CD4-positive, alpha-beta T cell treated with Interleukin-15 for 4 hours (primary cell): ENCODE data around the gene CYP4Z1.
"Not testable (repeated sequence)": the region's sequence is repeated elsewhere in the genome, so short reads cannot be mapped to it uniquely, and the experiment has no call there.

Experiments
- DNase-seq: peaks from one replicate; pipeline ENCODE4 v3.0.0-alpha.2; 2020; ENCODE audit warnings: low spot score

The CYP4Z1 gene

DNA sequence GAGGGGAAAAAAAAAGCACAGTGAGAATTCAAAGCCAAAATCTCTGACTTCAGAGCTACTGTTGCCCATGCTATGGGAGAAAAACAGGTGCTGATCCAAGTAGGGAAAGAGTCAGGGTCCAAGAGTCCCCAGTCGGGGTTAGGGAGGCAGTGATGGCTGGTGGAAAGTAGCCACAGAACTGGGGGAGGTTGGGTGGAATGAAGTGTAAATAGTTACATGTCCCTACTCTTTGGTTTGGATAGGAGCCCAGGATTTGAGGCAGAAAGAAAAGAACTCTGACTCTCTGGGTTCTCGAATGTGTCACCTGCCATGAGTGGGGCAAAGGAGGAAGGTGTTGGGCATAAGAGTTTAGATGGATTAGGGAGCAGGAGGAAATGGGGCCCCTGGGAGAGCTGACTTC, 61.8 kb downstream of the CYP4Z1 start:
- not testable (repeated sequence) for DNase-seq

DNA sequence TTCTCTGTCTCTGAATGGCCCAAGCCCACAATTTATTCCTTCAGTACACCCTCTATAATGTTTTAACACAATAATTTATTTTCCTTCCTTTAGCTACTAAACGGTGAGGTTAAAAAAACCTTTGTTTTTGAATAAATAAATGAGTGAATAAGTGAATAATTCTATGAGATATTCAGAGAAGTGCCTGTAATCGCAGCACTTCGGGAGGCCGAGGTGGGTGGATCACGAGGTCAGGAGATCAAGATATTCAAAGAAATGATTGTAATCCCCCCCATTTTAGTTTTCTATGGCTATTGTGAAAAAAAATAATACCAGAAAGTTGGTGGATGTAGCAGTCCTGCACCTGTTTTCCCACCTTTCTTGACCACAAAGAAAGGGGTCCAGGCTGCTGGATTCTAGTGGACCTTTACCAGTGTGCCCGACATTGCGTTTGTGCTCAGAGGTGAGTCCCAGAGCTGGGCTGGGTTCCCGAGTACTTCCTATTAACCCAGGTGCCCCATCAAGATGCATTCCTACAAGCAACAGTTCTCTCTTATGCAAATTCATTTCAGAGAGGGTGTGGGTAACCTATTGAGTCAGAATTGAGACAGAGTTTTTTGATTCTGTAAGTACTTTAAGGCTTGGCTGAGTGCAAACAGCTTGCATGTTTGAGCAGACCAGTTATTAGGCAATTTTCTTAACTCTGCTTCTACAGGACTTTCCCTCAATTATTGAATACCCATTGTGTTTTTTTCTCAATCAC, 62.6 kb downstream of the CYP4Z1 start:
- DNase-seq = not testable (repeated sequence)

DNA sequence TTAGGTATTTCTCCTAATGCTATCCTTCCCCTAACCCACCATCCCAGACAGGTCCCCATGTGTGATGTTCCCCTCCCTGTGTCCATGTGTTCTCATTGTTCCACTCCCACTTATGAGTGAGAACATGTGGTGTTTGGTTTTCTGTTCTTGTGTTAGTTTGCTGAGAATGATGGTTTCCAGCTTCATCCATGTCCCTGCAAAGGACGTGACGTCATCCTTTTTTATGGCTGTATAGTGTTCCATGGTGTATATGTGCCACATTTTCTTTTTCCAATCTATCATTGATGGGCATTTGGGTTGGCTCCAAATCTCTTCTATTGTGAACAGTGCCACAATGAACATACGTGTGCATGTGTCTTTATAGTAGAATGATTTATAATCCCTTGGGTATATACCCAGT, 65.6 kb downstream of the CYP4Z1 start:
- DNase-seq = not testable (repeated sequence)

DNA sequence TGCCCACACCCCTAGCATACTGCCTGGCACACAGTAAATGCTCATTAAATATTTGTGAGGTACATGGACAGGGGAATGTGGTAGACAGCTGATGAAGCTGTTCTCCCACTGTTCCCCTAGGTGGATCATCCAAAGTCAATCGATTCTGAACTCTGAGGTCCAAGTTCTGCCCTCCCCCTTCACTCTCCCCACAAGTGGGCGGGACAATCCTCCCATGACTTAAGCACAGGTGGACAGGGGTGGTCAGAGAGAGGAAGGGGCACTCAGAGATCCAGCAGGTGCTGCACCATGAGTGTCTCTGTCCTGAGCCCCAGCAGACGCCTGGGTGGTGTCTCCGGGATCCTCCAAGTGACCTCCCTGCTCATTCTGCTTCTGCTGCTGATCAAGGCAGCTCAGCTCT, 70.2 kb downstream of the CYP4Z1 start, which contains the start of gene CYP4A22:
Gene CYP4A22, plus strand, starts transcription at position 244 of the 400 bp plus-strand sequence. Its CDS starts 45 bp downstream, at position 289.
- no peak for DNase-seq

DNA sequence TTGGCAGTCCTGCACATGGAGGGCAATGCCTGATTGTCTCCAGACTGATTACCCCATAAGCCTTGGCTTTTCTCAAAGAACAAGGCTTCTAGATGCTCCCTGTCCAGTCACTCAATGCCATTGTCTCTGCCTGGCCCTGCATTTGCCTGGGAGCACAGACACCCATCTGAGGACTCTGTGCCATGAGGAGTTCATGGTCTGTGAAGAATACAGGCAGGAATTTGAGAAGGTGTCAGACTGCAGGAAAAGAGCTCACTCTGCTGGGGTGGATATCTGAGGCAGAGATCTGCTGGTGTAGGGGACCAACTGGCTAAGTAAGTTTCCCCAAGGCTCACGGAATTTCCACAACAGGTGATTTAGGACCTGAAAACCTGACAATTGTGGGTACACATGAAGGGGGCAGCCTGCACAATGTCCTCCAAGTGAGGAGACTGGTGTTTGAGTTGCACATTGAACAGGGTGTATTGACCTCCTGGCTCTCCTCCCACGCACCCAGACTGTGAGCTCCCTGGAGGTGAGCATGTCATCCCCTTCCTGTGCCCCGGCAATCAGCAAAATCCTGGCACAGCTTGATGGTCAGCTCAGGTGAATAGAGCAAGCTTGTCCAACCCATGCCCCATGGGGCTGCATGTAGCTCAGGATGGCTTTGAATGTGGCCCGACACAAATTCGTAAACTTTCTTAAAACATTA, 71.0 kb downstream of the CYP4Z1 start:
- DNase-seq = no peak

DNA sequence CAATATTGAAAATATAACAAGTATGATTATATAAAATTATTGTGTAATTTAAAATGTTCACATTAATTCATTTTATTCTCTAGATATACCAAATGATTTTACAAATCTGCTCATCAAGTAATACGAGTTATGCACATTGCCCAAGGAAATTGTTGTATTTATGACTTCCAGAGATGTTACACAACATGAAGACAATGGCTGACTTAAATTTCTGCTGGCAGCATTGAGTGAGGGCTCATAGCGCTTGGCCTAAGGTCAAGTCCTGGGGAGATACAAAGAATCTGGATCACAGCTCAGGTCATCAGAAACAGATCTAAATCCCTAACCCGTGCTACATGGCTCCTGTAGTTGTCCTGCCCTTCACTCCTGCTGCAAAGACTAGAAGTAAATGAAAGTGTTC, 73.3 kb downstream of the CYP4Z1 start:
- not testable (repeated sequence) for DNase-seq

DNA sequence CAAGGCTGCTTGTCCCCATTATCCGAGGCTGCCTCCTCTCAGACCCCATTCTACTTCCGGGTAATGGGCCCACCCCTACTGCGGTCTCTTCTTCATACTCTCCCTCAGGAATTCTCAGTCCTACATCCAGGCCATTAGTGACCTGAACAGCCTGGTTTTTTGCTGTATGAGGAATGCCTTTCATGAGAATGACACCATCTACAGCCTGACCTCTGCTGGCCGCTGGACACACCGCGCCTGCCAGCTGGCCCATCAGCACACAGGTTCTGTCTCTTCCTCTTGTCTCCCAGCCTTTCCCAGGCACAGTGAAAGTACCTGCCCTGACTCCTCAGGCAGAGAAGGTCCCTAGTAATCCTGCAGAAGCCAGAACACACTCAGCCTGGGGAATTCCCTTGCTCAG, 76.6 kb downstream of the CYP4Z1 start:
- DNase-seq = not testable (repeated sequence)

DNA sequence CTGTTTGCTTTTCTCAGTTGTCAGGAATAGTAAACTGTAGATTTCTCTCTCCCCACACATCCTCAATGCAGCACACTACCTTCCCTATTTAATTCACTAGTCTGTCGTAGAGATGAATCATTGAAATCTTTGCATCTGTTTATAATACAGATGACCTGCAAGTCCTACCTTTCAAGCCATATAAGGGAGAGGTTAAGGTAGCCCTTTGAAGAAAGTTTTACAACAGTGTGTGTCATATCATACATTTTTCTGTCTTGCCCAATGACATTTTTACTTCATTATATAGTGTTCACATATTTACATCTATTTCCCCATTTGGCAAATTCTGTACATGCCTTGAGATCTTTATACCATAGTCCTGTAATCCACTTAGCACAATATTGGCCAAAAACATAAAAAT, 79.5 kb downstream of the CYP4Z1 start:
- not testable (repeated sequence) for DNase-seq

DNA sequence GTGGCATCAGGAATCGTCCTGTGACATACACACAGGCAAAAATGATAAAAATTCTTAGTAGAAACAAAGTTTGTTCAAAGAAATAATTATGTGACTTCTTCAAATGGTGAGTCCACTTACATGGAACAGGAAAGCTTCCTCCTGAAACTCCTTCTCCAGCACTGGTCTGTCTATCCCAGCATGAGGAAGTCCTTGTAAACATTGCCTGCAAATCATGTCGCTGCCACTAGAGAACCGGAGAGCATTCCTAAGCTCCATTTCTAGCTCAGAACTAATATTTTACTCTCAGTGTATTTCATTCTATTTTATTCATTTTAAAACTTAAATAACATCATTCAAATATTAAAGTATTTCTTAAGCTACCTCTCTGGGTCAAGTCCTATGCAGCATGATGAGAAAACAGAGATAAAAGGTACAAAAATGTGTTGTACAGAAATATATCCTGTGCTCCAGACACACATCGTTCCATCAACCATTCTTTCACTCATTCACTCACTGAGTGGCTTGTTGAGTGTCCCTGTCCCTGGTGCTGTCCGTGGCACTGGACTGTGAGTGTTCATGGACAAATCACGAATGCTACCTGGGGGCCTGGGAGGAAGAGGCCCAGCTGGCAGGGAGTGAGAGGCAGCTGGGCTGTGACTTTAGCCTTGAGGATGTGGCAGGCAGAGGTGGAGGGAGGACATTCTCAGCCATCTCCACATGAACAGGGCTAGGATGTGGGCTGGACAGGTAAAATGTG, 80.2 kb downstream of the CYP4Z1 start:
- DNase-seq = no peak

DNA sequence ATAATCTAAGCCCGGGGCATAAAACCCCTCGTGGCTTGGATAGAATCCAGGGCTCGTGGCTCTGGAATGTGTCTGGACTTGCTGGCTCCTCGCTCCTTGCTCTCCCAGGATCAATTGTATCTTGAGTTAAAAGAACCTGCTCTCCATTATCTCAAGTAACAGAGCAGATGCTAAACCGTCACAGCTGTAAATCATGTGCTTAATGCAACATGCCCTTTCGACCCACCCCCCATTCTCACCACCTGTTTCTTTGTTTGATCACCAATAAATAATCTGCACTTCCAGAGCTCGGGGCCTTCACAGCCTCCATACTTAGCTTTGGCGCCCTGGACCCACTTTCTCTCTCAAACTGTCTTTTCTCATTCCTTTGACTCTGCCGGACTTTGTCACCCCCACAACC, 82.1 kb downstream of the CYP4Z1 start:
- not testable (repeated sequence) for DNase-seq

DNA sequence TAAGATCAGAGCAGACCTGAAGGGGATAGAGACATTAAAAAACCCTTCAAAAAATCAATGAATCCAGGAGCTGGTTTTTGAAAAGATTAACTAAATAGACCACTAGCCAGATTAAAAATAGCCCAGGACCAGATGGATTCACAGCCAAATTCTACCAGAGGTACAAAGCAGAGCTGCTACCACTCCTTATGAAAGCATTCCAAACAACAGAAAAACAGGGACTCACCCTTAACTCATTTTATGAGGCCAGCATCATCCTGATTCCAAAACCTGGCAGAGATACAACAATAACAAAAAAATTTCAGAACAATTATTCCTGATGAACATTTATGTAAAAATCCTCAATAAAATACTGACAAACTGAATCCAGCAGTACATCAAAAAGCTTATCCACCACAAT, 89.4 kb downstream of the CYP4Z1 start:
- not testable (repeated sequence) for DNase-seq

DNA sequence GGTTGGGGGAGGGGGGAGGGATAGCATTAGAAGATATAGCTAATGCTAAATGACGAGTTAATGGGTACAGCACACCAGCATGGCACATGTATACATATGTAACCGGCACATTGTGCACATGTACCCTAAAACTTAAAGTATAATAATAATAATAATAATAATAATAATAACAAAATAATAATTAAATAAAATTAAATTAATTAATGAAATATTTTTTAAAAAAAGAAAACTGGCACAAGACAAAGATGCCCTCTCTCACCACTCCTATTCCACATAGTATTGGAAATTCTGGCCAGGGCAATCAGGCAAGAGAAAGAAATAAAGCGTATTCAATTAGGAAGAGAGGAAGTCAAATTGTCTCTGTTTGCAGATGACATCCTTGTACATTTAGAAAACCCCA, 90.9 kb downstream of the CYP4Z1 start:
- DNase-seq = not testable (repeated sequence)

DNA sequence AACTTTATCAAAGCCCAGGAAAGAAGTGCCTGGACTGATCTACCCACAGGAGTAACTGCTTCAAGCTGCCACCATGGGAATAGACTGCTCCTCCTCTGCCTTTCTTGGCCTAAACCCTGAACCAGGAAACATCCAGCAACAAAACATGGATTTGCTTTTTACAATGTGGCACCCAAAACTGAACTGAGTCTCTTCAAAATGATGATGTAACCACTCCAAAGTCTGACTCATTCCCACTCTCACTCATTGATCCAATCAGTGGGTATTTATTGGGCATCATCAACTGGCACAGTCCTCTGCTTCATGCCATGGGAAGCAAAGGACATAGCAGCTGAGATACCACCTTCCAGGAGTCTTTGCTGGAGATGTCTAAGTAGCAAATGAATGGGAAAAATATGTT, 93.7 kb downstream of the CYP4Z1 start:
- DNase-seq = no peak

DNA sequence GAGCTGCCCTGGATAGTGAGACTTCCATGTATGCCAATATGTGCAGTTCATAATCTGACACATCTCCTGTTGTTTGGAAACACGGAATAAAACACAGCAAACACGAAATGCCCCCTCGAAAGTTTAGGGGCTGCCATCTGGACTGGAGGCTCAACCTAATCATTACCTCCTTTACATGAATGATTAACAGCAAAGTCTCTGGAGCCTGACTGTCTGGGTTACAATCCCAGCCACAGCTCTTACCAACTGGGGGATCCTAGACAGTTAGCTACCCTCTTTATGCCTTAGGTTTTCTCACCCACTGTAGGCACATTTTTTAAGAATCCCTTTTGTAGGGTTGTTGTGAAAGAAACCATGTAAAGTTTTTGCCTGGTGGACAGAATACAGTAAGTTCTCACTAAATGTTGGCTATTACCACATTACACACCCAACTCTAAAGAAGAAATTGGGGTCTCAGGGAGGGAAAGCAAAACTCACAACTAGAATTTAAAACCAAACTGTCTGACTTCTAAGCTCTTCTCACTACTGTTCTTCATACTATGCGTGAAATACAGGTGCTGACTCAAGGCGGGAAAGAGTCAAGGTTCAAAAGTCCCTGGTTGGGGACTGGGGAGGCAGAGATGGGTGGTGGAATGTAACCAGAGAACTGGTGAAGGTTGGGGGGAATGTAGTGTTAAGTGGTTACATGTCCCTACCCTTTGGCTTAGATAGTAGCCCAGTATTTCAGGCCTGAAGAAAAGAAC, 94.4 kb downstream of the CYP4Z1 start:
- DNase-seq = no peak

DNA sequence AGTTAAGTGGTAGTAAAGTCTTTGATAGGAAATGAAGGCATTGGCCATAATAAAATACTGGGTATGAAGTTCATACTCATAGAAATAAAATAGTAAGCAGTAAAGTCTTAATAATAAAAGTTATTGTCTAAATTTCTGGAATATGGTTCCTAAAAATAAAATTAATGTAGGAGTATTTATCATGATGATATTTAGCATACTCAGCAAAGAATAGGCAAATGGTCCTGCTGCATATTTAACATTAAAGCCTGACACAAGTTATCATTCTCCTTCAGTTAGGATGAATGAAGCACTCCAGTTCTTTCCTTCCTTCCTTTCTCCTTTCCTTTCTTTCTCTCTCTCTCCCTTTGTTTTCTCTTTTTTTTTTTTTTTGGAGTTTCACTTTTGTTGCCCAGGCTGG, 97.5 kb downstream of the CYP4Z1 start:
- no peak for DNase-seq
